Type B pancreatic cell (in vitro differentiated cells): ENCODE data around the gene OR10G2. TPM values are rescaled to one million over a fixed set of nuclear protein-coding genes. Genes with fewer than 3 reads are reported as not detected.

ENCODE experiments used
- DNase-seq: peaks from one replicate; pipeline ENCODE4 v3.0.0; 2021; ENCODE audit warnings: mixed read lengths; ENCODE audit not compliant: unreplicated experiment; ENCODE audit errors: extremely low spot score
- H3K27ac Mint-ChIP-seq: 2 replicates; pipeline ENCODE4 v1.8.0; 2021; ENCODE audit warnings: mild to moderate bottlenecking, mixed read lengths
- H3K27me3 Mint-ChIP-seq: 2 replicates; pipeline ENCODE4 v1.8.0; 2021; ENCODE audit warnings: mixed read lengths
- H3K36me3 Mint-ChIP-seq: 2 replicates; pipeline ENCODE4 v1.8.0; 2021; ENCODE audit warnings: mixed read lengths
- H3K4me1 Mint-ChIP-seq: one replicate; pipeline ENCODE4 v1.8.0; 2021; ENCODE audit warnings: mixed read lengths; ENCODE audit not compliant: unreplicated experiment
- H3K4me3 Mint-ChIP-seq: 2 replicates; pipeline ENCODE4 v1.8.0; 2021; ENCODE audit warnings: mild to moderate bottlenecking, mixed read lengths
- H3K9me3 Mint-ChIP-seq: 2 replicates; pipeline ENCODE4 v1.8.0; 2021; ENCODE audit warnings: mixed read lengths
- long read RNA-seq: library from polyadenylated mRNA; unstranded; transcript quantifications from one replicate; pipeline ENCODE4 v2.0.0, GENCODE V29; 2020
- total RNA-seq: library from RNA; stranded (reverse); gene quantifications from 2 replicates; pipeline ENCODE4 v1.2.1, GENCODE V29; 2021; ENCODE audit warnings: low replicate concordance
- TF ChIP-seq, protein P1 (sequence below): fragments of 200-600 bp; sonication (generic); conservative IDR thresholded peaks from 2 replicates; pipeline ENCODE4 v1.5.0; 2021; ENCODE audit warnings: antibody characterized with exemption, mild to moderate bottlenecking

OR10G2 gene, protein sequence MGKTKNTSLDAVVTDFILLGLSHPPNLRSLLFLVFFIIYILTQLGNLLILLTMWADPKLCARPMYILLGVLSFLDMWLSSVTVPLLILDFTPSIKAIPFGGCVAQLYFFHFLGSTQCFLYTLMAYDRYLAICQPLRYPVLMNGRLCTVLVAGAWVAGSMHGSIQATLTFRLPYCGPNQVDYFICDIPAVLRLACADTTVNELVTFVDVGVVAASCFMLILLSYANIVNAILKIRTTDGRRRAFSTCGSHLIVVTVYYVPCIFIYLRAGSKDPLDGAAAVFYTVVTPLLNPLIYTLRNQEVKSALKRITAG
- not detected in 2 replicates for total RNA-seq
- long read RNA-seq = 0 reads

DNA sequence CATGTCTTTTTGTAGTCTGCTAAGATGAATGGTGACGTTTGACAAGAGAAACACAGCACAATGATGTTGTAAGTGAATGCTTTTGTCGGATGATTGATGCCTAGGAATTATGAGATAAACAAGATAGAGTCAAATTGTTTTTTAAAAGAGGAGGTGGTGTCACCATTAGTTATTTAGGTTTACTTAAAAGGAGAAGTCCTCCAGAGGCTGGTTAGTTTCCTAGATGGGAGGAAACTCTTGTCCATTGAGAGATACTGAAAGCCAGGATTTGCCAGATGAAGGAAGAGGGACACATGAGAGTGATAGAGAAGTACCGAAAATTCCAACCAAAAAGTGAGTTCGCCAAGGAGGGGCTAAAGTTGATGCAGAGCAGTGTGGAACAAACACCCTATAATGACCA is at the start of gene OR10G2:
TSS of gene OR10G2 (minus strand) at position 101 of the 400 bp plus-strand sequence. CDS start at position 3, 98 bp downstream.
- DNase-seq = no peak
- TF ChIP-seq, protein P1, sequence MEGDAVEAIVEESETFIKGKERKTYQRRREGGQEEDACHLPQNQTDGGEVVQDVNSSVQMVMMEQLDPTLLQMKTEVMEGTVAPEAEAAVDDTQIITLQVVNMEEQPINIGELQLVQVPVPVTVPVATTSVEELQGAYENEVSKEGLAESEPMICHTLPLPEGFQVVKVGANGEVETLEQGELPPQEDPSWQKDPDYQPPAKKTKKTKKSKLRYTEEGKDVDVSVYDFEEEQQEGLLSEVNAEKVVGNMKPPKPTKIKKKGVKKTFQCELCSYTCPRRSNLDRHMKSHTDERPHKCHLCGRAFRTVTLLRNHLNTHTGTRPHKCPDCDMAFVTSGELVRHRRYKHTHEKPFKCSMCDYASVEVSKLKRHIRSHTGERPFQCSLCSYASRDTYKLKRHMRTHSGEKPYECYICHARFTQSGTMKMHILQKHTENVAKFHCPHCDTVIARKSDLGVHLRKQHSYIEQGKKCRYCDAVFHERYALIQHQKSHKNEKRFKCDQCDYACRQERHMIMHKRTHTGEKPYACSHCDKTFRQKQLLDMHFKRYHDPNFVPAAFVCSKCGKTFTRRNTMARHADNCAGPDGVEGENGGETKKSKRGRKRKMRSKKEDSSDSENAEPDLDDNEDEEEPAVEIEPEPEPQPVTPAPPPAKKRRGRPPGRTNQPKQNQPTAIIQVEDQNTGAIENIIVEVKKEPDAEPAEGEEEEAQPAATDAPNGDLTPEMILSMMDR = no peak
- Mint-ChIP-seq H3K4me1 (no peaks in the 10 kb centered on the region), H3K4me3 (no peak within 1 kb of the TSS), H3K9me3 (no peaks in the 10 kb centered on the region), H3K36me3 (no peaks in the 10 kb centered on the region), H3K27me3 (peaks cover 9% of the 10 kb centered on the region), H3K27ac (no peak within 1 kb of the TSS)

DNA sequence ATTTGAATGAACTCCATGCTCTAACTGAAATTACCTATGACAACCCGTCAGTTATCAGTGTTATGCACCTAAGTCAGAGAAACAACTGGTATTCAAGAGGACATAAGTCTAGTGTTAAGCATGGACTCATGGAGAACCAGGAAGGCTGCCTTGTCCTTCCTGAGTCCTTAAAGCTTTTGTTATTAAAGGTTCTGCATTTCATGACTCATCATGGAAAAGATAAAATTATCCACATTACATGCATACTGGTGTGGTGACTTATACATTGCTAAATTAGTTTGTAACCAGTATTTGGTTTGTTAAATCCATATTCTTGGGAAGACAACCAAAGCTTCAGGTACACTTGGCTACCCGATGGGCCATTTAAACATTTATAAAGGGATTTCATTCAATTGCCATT is 45.3 kb upstream of the OR10G2 start:
- Mint-ChIP-seq H3K4me1 (no peaks in the 10 kb centered on the region), H3K36me3 (no peaks in the 10 kb centered on the region), H3K27ac (no peak overlapping the region), H3K4me3 (no peak overlapping the region), H3K27me3 (peaks cover 8% of the 10 kb centered on the region), H3K9me3 (no peaks in the 10 kb centered on the region)
- no peak for DNase-seq
- TF ChIP-seq, protein P1 = no peak

DNA sequence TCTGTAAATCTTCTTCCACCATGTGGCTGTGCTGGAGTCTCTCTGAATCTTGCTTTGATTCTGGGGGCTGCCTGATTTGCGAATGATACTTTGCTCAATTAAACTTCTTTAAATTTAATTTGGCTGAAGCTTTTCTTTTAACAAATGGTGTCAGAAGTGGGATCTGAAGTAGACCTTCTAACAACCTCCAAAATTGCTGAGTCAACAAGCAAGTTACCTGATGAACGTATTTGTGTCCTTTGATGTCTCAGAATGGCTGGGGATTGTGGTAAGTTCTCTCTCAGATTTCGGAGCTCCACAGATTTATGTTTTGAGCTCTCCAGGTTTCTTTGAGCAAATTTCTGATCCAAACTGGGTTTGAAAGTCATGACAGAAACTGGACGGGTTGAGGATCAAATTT is 40.8 kb upstream of the OR10G2 start:
- DNase-seq = no peak
- Mint-ChIP-seq H3K27me3 (peaks cover 4% of the 10 kb centered on the region), H3K27ac (no peak overlapping the region), H3K4me3 (no peak overlapping the region), H3K36me3 (no peaks in the 10 kb centered on the region), H3K9me3 (no peaks in the 10 kb centered on the region), H3K4me1 (no peaks in the 10 kb centered on the region)
- TF ChIP-seq, protein P1 = no peak

DNA sequence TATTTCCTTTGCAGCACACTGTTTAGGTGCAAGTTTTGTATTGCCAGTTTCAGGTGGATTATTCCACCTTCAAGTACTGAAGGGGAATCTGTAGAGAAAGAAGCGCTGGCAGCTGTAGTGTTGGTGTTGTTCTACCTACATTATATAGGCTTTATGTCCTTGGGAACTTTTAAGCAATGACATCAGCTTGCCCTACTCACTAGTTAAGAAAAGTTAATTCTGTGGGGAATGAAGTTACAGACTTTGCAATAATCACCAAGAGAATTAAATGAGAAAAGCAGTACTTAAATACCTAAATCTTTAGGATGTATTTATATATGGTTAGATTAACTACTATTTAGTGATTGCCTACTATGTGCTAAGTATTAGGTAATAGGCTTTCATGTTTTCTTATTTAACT is 39.0 kb upstream of the OR10G2 start, which contains the start of gene OR4E1:
TSS of gene OR4E1 (minus strand) at position 101 of the 400 bp plus-strand sequence. CDS start 2,883 bp downstream, outside the sequence.
- peaks cover 10% of the 10 kb centered on the region for H3K27me3 Mint-ChIP-seq
- no peak for DNase-seq

DNA sequence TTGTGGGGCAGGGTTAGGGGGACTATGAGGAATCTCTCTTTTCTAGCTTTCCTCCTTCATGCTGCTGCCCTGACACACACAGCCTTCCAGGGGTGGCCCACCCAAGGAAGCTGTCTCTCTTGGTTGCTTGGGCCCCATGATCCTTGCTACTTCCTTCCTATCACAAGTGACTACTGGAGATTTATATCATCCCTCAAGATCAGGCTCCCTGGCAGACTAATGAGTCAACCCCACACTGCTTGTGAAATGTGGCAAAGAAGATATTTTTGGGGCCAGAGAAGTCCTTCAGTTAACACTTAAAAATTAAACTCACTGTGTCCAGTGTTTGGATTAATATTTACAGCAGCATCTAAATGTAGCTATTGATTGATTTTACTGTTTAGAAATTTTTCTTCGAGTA is 37.4 kb upstream of the OR10G2 start:
- no peak overlapping the region for H3K27ac Mint-ChIP-seq
- H3K27me3 Mint-ChIP-seq = peaks cover 6% of the 10 kb centered on the region
- no peaks in the 10 kb centered on the region for H3K36me3 Mint-ChIP-seq
- TF ChIP-seq, protein P1 = no peak
- no peak overlapping the region for H3K4me3 Mint-ChIP-seq
- H3K4me1 Mint-ChIP-seq = no peaks in the 10 kb centered on the region
- DNase-seq = no peak
- H3K9me3 Mint-ChIP-seq = no peaks in the 10 kb centered on the region

More for the DNA sequence above, 39.0 kb upstream of the OR10G2 start, which contains the start of gene OR4E1:
- Mint-ChIP-seq H3K9me3 (no peaks in the 10 kb centered on the region), H3K4me1 (no peaks in the 10 kb centered on the region), H3K4me3 (no peak within 1 kb of the TSS), H3K36me3 (no peaks in the 10 kb centered on the region), H3K27ac (no peak within 1 kb of the TSS)
- TF ChIP-seq, protein P1 = no peak
